NCI-H460 (cell line): ENCODE measurements around the gene RASSF5. TPM values are rescaled to one million over a fixed set of nuclear protein-coding genes. Genes with fewer than 3 reads are reported as not detected.
A peak's percentile ranks its signal among the peaks of the same experiment; 100 is the strongest.

Experiments used
- DNase-seq: peaks from one replicate; pipeline ENCODE4 v3.0.0-alpha.2; 2016; ENCODE audit warnings: low read depth; ENCODE audit errors: extremely low read depth
- total RNA-seq: library from RNA; depleted of rRNA; stranded (reverse); fragments of >200 nt; shearing (Covaris generic); gene quantifications from 2 replicates; pipeline ENCODE4 v1.2.3, GENCODE V29; 2014

The RASSF5 gene
- total RNA-seq, 1 experiment from 2014 or later, result 0.17 TPM

GRCh38 chr1:206540044-206540780 lies 32.9 kb downstream of the RASSF5 start:
- DNase-seq, result no peak

- no peak for DNase-seq
Observed at GRCh38 chr1:206541236-206541833, 34.0 kb downstream of the RASSF5 start.

- peak; percentile 72 for DNase-seq
Observed at GRCh38 chr1:206544562-206545257, 37.4 kb downstream of the RASSF5 start.

DNA sequence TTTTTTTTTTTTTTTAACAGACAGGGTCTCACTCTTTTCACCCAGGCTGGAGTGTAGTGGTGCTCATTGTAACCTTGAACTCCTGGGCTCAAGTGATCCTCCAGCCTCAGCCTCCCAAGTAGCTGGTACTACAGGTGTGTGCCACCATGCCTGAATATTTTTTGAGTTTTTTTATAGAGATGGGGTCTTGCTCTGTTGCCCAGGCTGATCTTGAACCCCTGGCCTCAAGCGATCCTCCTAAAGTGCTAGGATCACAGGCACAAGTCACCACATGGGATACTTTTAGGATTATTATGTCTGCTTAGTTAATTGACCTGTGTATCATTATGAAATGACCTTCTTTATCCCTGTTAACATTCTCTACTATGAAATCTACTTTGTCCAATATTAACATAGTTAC lies 38.0 kb downstream of the RASSF5 start:
- no peak for DNase-seq

DNA sequence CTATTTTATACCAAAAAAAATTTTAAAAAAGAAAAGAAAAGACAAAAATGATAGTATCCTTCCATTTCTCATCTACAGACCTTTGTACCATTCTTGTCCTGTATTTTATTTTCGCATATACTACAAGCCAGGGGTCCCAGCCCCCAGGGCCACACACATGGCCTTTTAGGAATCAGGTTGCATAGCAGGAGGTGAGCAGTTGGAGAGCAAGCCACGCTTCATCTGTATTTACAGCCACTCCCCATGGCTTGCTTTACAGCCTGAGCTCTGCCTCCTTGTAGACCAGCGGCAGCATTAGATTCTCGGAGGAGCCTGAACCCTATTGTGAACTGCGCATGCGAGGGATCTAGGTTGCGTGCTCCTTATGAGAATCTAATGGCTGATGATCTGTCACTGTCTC lies 39.8 kb downstream of the RASSF5 start:
- no peak for DNase-seq

- DNase-seq, result no peak
Observed at GRCh38 chr1:206550446-206550845, 43.1 kb downstream of the RASSF5 start.

DNA sequence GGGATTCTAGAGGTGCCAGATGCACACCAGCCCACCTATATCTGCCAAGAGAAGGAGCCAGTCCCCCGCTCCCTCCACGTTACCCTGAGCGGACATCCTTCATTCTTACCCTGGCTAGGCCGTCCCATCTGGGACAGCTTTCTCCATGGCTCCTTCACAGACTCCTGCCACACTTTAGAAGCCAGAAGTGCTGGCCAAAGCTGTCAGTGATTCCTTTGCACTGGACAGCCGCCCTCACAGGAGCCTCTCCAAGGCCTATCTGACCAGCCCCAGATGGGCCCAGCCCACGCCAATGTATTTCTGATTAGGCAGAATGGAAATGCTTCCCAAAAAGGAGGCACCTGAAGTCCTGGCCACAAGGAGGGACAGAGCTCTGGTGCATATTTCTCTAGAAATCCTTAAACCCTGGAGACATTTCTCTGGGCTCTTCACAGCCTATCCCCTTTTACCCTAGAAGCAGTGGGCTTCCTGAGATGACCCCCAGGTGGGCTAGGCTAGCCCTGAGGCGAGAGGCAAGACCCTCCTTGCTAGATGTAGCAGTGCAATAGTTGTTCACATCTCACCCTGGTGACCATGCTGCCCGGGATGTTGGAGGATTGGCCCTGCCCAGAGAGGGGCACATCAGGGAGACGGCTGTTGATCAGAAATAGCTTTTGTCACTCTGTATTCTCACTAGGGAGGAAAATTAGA lies 44.1 kb downstream of the RASSF5 start:
- no peak for DNase-seq

GRCh38 chr1:206551986-206552326 lies 44.6 kb downstream of the RASSF5 start:
- no peak for DNase-seq

DNA sequence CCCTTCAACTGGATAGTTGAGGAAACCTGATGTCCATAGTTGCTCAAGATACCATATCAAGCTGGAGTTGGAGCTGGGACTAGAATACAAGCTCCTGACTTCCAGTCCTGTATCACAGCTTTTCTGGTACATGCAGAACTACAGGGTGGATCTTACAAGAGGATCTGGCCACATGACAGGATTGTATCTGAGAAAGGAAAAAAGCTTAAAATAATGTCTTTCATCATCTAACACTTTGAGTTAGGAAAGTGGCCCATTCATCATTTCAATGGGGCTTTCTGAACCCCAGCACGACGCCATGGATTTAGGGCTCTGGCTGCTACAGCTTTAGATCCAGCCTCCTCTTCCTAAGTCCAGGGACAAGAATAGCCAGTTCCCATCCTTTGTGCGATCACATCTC lies 46.9 kb downstream of the RASSF5 start:
- DNase-seq, result no peak

DNA sequence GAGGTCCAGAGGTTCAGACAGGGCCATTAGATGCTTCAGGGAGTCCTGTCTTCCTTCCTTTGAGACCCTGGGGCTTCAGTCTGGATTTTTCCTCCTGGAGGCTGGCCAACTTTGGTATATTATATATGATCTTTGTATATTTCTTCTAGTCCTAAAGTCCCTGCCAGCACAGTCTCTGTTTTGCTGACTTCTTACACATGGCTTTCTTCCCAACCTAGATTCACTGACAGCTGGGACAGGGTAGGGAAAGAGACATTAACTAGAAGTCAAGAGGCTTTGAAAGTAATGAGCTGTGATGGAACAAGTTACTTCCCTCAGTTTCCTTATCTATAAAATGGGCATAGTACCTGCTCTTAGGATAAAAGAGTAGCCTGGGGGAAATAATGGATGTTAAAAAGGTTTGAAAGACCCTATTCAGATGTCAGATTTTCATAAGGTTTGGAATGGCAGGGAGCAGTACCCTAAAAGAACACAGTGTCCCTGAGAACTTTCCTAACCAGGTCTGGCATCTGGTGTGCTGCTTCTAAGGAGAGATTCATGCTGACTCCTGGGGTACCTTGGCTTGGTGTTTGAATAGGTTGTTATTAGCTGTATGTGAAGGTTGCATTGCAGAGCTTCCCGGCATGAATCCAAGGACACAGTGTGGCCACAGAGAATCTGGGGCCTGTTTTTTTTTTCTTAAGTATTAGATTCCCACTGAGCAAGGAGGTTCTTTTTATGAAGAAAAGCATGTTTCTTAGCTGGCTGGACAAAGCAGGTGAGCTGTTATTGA lies 47.6 kb downstream of the RASSF5 start:
- no peak for DNase-seq

DNA sequence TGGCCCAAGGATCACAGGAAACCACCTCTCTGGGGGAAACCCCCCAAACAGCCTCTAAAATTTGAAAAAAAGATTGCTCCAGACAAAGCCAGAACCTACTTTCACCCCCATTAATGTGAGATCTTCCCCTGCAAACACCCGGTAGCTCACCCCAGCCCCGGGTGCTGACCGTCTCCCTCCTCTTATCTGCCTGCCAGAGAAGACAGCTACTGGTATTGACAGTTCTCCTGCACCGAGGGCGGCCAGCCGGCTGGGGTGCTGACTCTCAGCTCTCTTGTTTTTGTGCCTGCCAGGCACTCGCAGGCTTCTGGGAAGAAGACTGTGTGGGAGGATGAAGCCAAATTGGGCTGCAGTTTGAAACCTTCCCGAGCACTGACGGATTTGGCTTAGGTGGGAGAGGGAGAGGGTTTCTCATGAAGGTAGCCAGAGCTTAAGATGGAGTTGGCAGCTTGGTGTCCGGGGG lies 48.2 kb downstream of the RASSF5 start:
- no peak for DNase-seq

GRCh38 chr1:206556047-206556749 lies 48.9 kb downstream of the RASSF5 start:
- no peak for DNase-seq

GRCh38 chr1:206556750-206557635 lies 49.7 kb downstream of the RASSF5 start:
- DNase-seq, result peak; percentile 15

DNA sequence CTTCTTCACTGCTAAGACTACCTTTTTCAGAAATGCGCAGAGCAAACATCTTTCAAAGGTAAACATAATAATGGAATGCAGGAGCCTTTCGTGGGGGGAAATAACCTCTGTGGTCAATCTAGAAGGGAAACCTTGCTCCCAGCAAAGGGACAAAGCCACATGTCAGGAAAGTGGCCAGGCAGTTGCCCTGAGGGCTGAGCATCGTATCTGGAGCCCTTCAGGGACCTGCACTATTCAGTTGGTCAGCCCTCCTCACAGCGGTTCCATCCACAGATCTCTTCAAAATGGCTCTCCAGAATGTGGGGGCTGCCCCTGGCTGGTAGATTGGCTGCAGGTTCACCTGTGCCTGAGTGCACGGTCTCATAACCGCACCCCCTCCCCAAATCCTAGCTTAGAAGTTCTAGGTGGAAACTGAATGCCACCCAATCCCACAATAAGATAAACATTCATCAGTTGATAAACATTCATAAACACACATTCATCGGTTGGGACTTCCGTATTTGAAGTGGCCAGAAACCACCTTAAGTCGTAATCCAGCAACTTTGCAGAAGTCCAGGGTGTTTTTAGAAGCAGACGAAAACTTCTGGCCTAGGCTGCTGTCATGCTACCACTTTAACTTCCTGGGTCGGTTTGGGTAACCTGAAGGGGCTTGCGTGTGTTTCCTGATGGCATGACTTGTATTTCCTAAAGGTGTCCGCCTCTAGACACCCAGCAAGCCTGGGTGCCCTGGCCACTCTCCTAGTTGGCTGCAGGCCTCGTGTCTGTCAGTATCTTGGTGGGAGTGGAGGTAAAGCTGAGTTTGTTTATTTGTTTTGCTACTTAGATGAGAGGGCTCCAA lies 50.5 kb downstream of the RASSF5 start:
- no peak for DNase-seq

DNA sequence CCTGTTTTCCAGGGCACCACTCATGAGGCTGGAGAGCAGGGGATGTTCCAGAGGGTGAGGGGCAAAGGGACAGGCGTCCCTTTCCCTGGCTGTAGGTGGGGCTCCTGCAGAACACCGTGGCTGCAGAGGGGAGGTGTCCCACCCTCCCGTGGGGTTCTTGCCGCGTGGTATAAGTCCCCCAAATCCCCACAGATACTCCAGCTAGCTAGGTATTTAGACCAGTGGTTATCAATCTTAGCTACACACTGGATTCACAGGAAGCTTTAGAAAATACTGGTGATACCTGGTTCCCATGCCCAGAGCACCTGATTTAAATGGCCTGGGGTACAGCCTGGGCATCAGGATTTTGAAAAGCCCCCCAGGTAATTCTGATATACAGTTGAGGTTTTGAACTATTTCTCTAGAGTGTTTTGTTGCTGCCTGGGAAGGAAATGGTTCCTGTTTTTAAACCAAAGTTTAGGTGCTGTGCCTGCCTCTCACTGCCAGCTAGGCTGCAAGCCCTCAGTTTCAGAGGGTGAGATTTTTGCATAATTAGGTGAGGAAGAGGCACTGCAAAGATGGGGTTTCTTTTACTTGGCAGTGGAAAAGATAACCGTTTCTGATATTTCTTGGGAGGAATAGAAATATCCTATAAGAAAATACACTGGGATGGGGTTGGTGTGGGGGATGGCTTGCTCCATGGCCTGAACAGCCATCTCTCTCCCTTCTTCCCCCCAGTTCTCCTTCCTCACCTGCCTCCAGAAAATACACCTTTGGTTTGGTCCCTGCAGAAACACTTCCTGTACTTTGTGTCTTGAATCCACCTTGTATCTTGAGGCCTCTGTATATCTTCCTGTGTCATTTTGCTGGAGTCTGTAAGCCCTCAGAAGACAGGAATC lies 51.7 kb downstream of the RASSF5 start:
- no peak for DNase-seq

DNA sequence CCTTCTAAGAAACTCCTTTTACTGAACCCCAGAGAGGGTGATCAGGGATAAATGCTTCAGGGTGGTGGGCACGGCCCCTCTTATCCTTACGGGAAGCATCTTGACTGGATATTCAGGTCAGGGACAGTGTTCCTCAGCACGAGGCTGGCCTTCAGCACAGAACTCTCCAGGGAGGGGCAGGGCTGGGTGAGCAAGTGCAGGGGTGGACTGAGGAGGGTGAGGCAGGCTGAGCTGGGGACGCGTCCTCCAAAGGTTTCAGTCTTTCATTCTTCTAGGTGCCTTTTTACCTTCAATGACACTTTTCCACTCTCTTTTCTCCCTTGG lies 52.3 kb downstream of the RASSF5 start:
- no peak for DNase-seq

GRCh38 chr1:206560007-206560716 lies 52.8 kb downstream of the RASSF5 start:
- no peak for DNase-seq
